Measurements from ENCODE around the gene TMIE. TPM values are rescaled to one million over a fixed set of nuclear protein-coding genes. Genes with fewer than 3 reads are reported as not detected.

TMIE gene
- total and polyA plus RNA-seq, 5 donors, result 0.40 to 0.95 (median 0.74) TPM

GRCh38 chr3:46663591-46664135 is 37.5 kb upstream of the TMIE start:
- peak overlapping the region; percentile 90 for H3K27ac ChIP-seq (ENCODE audit: low read length)
- no peaks in the 10 kb centered on the region for H3K27me3 ChIP-seq (ENCODE audit: control insufficient read depth, insufficient read depth)
- intact Hi-C loops (cut with DNase I), result no loop called here
- DNase-seq (peak in 2 of 3 donors; percentile 48 to 56), ATAC-seq (peak; percentile 5 to 9)
- H3K4me1 ChIP-seq (ENCODE audit: control insufficient read depth, insufficient read depth, low read length), result peaks cover 18% of the 10 kb centered on the region
- WGBS, result 51% methylated on average over 8 of the region's 8 CpGs
- H3K4me3 ChIP-seq (ENCODE audit: low read length), result no peak overlapping the region
- no peaks in the 10 kb centered on the region for H3K9me3 ChIP-seq (ENCODE audit: control insufficient read depth, low read length)

- H3K27me3 ChIP-seq (ENCODE audit: control insufficient read depth, insufficient read depth), result no peaks in the 10 kb centered on the region
- intact Hi-C loops (cut with DNase I), result no loop called here
- H3K9me3 ChIP-seq (ENCODE audit: control insufficient read depth, low read length), result no peaks in the 10 kb centered on the region
- H3K4me1 ChIP-seq (ENCODE audit: control insufficient read depth, insufficient read depth, low read length), result peaks cover 18% of the 10 kb centered on the region
- H3K27ac ChIP-seq (ENCODE audit: low read length), result peak overlapping the region; percentile 90
- DNase-seq (peak in 2 of 3 donors; percentile 49 to 50), ATAC-seq (no peak)
- no peak overlapping the region for H3K4me3 ChIP-seq (ENCODE audit: low read length)
- WGBS, result 81% methylated on average over 6 of the region's 6 CpGs
These were observed 36.8 kb upstream of the TMIE start for GRCh38 chr3:46664188-46664970.

GRCh38 chr3:46664971-46665762 is 36.0 kb upstream of the TMIE start:
- peak; percentile 4 to 18 for ATAC-seq
- peak overlapping the region; percentile 90 for H3K27ac ChIP-seq (ENCODE audit: low read length)
- intact Hi-C loops (cut with DNase I), result no loop called here

GRCh38 chr3:46665763-46666452 is 35.3 kb upstream of the TMIE start:
- WGBS, result 74% methylated on average over 9 of the region's 9 CpGs
- Histone ChIP-seq H3K4me1 (ENCODE audit: control insufficient read depth, insufficient read depth, low read length) (peaks cover 21% of the 10 kb centered on the region), H3K27ac (ENCODE audit: low read length) (peak overlapping the region; percentile 71), H3K9me3 (ENCODE audit: control insufficient read depth, low read length) (no peaks in the 10 kb centered on the region), H3K4me3 (ENCODE audit: low read length) (no peak overlapping the region), H3K27me3 (ENCODE audit: control insufficient read depth, insufficient read depth) (no peaks in the 10 kb centered on the region)
- intact Hi-C loops (cut with DNase I), result no loop called here
- DNase-seq (peak in 1 of 3 donors; percentile 42), ATAC-seq (no peak)

More at GRCh38 chr3:46664971-46665762, 36.0 kb upstream of the TMIE start:
- Histone ChIP-seq H3K9me3 (ENCODE audit: control insufficient read depth, low read length) (no peaks in the 10 kb centered on the region), H3K27me3 (ENCODE audit: control insufficient read depth, insufficient read depth) (no peaks in the 10 kb centered on the region), H3K4me1 (ENCODE audit: control insufficient read depth, insufficient read depth, low read length) (peaks cover 21% of the 10 kb centered on the region), H3K4me3 (ENCODE audit: low read length) (no peak overlapping the region)
- WGBS, result 60% methylated on average over 23 of the region's 23 CpGs
- peak in 2 of 3 donors; percentile 49 to 67 for DNase-seq

GRCh38 chr3:46666453-46666845 is 34.7 kb upstream of the TMIE start:
- DNase-seq, result peak in 2 of 3 donors; percentile 73 to 74
- WGBS, result 59% methylated on average over 7 of the region's 7 CpGs
- peak; percentile 19 to 27 for ATAC-seq
- Histone ChIP-seq H3K27ac (ENCODE audit: low read length) (peak overlapping the region; percentile 71), H3K4me1 (ENCODE audit: control insufficient read depth, insufficient read depth, low read length) (peaks cover 21% of the 10 kb centered on the region), H3K4me3 (ENCODE audit: low read length) (no peak overlapping the region), H3K9me3 (ENCODE audit: control insufficient read depth, low read length) (no peaks in the 10 kb centered on the region), H3K27me3 (ENCODE audit: control insufficient read depth, insufficient read depth) (no peaks in the 10 kb centered on the region)
- intact Hi-C loops (cut with DNase I), result no loop called here

GRCh38 chr3:46667061-46667621 is 34.1 kb upstream of the TMIE start:
- peak in 2 of 3 donors; percentile 49 to 53 for DNase-seq
- Histone ChIP-seq H3K27me3 (ENCODE audit: control insufficient read depth, insufficient read depth) (no peaks in the 10 kb centered on the region), H3K27ac (ENCODE audit: low read length) (peak overlapping the region; percentile 71), H3K4me1 (ENCODE audit: control insufficient read depth, insufficient read depth, low read length) (peaks cover 21% of the 10 kb centered on the region), H3K4me3 (ENCODE audit: low read length) (no peak overlapping the region), H3K9me3 (ENCODE audit: control insufficient read depth, low read length) (no peaks in the 10 kb centered on the region)
- intact Hi-C loops (cut with DNase I), result no loop called here
- WGBS, result 80% methylated on average over 8 of the region's 8 CpGs
- peak in 1 of 2 donors; percentile 0 for ATAC-seq

GRCh38 chr3:46667657-46668056 is 33.5 kb upstream of the TMIE start:
- no peak overlapping the region for H3K27ac ChIP-seq (ENCODE audit: low read length)
- intact Hi-C loops (cut with DNase I), result no loop called here
- whole genome bisulfite sequencing, result 91% methylated on average over 9 of the region's 9 CpGs
- no peak for DNase-seq
- H3K9me3 ChIP-seq (ENCODE audit: control insufficient read depth, low read length), result no peaks in the 10 kb centered on the region
- H3K27me3 ChIP-seq (ENCODE audit: control insufficient read depth, insufficient read depth), result no peaks in the 10 kb centered on the region
- H3K4me1 ChIP-seq (ENCODE audit: control insufficient read depth, insufficient read depth, low read length), result peaks cover 19% of the 10 kb centered on the region
- no peak overlapping the region for H3K4me3 ChIP-seq (ENCODE audit: low read length)
- no peak for ATAC-seq

GRCh38 chr3:46668116-46668515 is 33.1 kb upstream of the TMIE start:
- 75% methylated on average over 8 of the region's 8 CpGs for WGBS
- no peak overlapping the region for H3K27ac ChIP-seq (ENCODE audit: low read length)
- no peak for ATAC-seq
- H3K4me3 ChIP-seq (ENCODE audit: low read length), result no peak overlapping the region
- intact Hi-C loops (cut with DNase I), result no loop called here
- H3K4me1 ChIP-seq (ENCODE audit: control insufficient read depth, insufficient read depth, low read length), result peaks cover 17% of the 10 kb centered on the region
- no peaks in the 10 kb centered on the region for H3K27me3 ChIP-seq (ENCODE audit: control insufficient read depth, insufficient read depth)
- DNase-seq, result peak in 1 of 3 donors; percentile 40
- no peaks in the 10 kb centered on the region for H3K9me3 ChIP-seq (ENCODE audit: control insufficient read depth, low read length)

GRCh38 chr3:46668591-46668990 is 32.6 kb upstream of the TMIE start:
- ATAC-seq (no peak), DNase-seq (no peak)
- H3K4me3 ChIP-seq (ENCODE audit: low read length), result no peak overlapping the region
- peaks cover 16% of the 10 kb centered on the region for H3K4me1 ChIP-seq (ENCODE audit: control insufficient read depth, insufficient read depth, low read length)
- intact Hi-C loops (cut with DNase I), result no loop called here
- 80% methylated on average over 2 of the region's 2 CpGs for WGBS
- no peaks in the 10 kb centered on the region for H3K27me3 ChIP-seq (ENCODE audit: control insufficient read depth, insufficient read depth)
- H3K9me3 ChIP-seq (ENCODE audit: control insufficient read depth, low read length), result no peaks in the 10 kb centered on the region
- H3K27ac ChIP-seq (ENCODE audit: low read length), result no peak overlapping the region

- no peak overlapping the region for H3K27ac ChIP-seq (ENCODE audit: low read length)
- no peak overlapping the region for H3K4me3 ChIP-seq (ENCODE audit: low read length)
- H3K9me3 ChIP-seq (ENCODE audit: control insufficient read depth, low read length), result no peaks in the 10 kb centered on the region
These were observed 31.8 kb upstream of the TMIE start for GRCh38 chr3:46669191-46669999.

More at GRCh38 chr3:46669191-46669999, 31.8 kb upstream of the TMIE start:
- H3K27me3 ChIP-seq (ENCODE audit: control insufficient read depth, insufficient read depth), result no peaks in the 10 kb centered on the region
- no peak for DNase-seq
- 64% methylated on average over 9 of the region's 9 CpGs for WGBS
- intact Hi-C loops (cut with DNase I), result no loop called here
- H3K4me1 ChIP-seq (ENCODE audit: control insufficient read depth, insufficient read depth, low read length), result peaks cover 11% of the 10 kb centered on the region
- no peak for ATAC-seq

Data from right cardiac atrium (tissue), 5 donors.